C4-2B (cell line): ENCODE data around the gene KLHL18.

Source experiments
- CTCF ChIP-seq: fragments of 450-650 bp; conservative IDR thresholded peaks from 2 replicates; pipeline ENCODE4 v1.5.1; 2017; ENCODE audit warnings: mild to moderate bottlenecking
- ZFX ChIP-seq: fragments of 450-650 bp; IDR thresholded peaks from 2 replicates; pipeline ENCODE4 v1.6.1; 2017

GRCh38 chr3:47324278-47324865 is 41.6 kb downstream of the KLHL18 start:
- TF ChIP-seq CTCF (peak; percentile 81), ZFX (no peak)
